Measurements from ENCODE around the gene WIPF3. TPM values are rescaled to one million over a fixed set of nuclear protein-coding genes. Genes with fewer than 3 reads are reported as not detected.
A peak's percentile ranks its signal among the peaks of the same experiment; 100 is the strongest.

Gene WIPF3
- total and polyA plus RNA-seq, 2 of the 4 experiments (the other 2 are of a cell fraction), result not detected

DNA sequence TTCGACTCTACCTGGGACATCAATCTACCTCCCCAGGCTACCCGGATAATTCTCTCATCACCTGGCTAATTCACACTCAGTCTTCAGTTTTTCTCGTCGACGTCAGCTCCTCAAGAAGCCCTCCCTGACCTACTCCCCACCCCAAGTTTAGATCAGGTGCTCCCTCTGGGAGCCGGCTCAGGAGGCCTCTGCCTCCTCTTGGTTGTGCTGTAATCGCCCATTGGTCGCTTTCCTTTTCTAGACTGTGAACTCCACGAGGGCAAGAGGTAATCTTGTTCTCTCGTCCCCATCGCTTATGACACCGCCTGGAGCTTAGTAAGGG is 461 bp upstream of the WIPF3 start:
- 49% methylated on average over 7 of the region's 12 CpGs; no CpG with 5 or more reads in 1 of the 2 experiments for WGBS, 2 experiments (ENCODE audit: extremely low coverage in 2 of 2, insufficient read length in 1 of 2)
- Histone ChIP-seq H3K9me1 (ENCODE audit: insufficient read depth, low read length) (no peaks in the 10 kb centered on the region), H4K91ac (ENCODE audit: insufficient read depth, low read depth, low read length) (no peak overlapping the region), H2BK5ac (ENCODE audit: low read depth, low read length, poor library complexity, severe bottlenecking) (no peak overlapping the region), H2BK20ac (ENCODE audit: low read depth, low read length) (no peak overlapping the region), H3K14ac (replicated peaks; ENCODE audit: low read depth, low read length) (no peak overlapping the region), H3K27ac (ENCODE audit: insufficient read depth, low read length) (no peak overlapping the region), H2BK15ac (ENCODE audit: low read depth, low read length) (no peak overlapping the region), H3K56ac (ENCODE audit: extremely low read depth, insufficient read depth, low read length) (no peak overlapping the region), H3K9me3 (ENCODE audit: control insufficient read depth, insufficient read depth, low read length) (peaks cover 2% of the 10 kb centered on the region; the same call in 1 of the 2 replicates), H4K5ac (ENCODE audit: low read depth, low read length) (no peak overlapping the region), H2AK5ac (ENCODE audit: low read depth, low read length) (no peak overlapping the region), H3K18ac (ENCODE audit: low read depth, low read length) (no peak overlapping the region), H3K23ac (ENCODE audit: low read depth, low read length) (no peak overlapping the region), H4K20me1 (ENCODE audit: insufficient read depth, low read length) (no peaks in the 10 kb centered on the region), H3K4me1 (ENCODE audit: control insufficient read depth, insufficient read depth, low read length) (no peaks in the 10 kb centered on the region), H3K27me3 (ENCODE audit: control insufficient read depth, insufficient read depth, low read length) (peaks cover 55% of the 10 kb centered on the region), H3K4me2 (ENCODE audit: low read depth, low read length) (peak overlapping the region; percentile 21; the same call in 1 of the 2 replicates), H3K79me1 (ENCODE audit: low read depth in 1 of 2, low read length in 2 of 2) (no peaks in the 10 kb centered on the region), H2BK120ac (ENCODE audit: low read depth, low read length) (no peak overlapping the region), H2AFZ (replicated peaks; ENCODE audit: low read length, poor library complexity) (no peak overlapping the region), H3K4me3 (ENCODE audit: insufficient read depth, low read depth, low read length) (no peak overlapping the region), H4K8ac (ENCODE audit: low read depth in 2 of 2, low read length in 2 of 2) (no peak overlapping the region), H3K36me3 (ENCODE audit: control insufficient read depth, insufficient read depth, low read length) (no peaks in the 10 kb centered on the region), H3K4ac (ENCODE audit: low read depth, low read length) (no peak overlapping the region), H3K9ac (ENCODE audit: low read depth, low read length) (no peak overlapping the region), H2AK9ac (replicated peaks; ENCODE audit: low read depth, low read length, poor library complexity) (no peak overlapping the region)
- no TSS peak for BruUV-seq (replicated peaks)
- intact Hi-C loops (cut with micrococcal nuclease) (no loop called here), dilution Hi-C loops (cut with HindIII; ENCODE audit: low sequenced_read_pairs, unreplicated experiment) (no loop called here), in situ Hi-C loops (cut with MboI; ENCODE audit: low sequenced_read_pairs) (no loop called here)
- ChIA-PET POLR2A (ENCODE audit: unreplicated experiment) (no interaction called here), CTCF (no interaction called here)
- TF ChIP-seq CHD1 (IDR thresholded peaks at IDR 0.05; ENCODE audit: low read depth, low read length) (no peak), MAZ (IDR thresholded peaks at IDR 0.05; ENCODE audit: borderline replicate concordance, low read depth, low read length) (no peak), FOS (IDR thresholded peaks at IDR 0.05; ENCODE audit: low read depth, low read length) (no peak), MXI1 (IDR thresholded peaks at IDR 0.05; ENCODE audit: borderline replicate concordance, low read depth, low read length) (no peak), RCOR1 (IDR thresholded peaks at IDR 0.05; ENCODE audit: insufficient replicate concordance, low read length) (no peak), SMC3 (IDR thresholded peaks at IDR 0.05; ENCODE audit: low read depth, low read length) (no peak), ELK1 (IDR thresholded peaks at IDR 0.05; ENCODE audit: borderline replicate concordance, low read depth, low read length) (no peak)
- no peak for DNase-seq
- ATAC-seq (ENCODE audit: low read depth), result no peak

Measured in IMR-90 (cell line).